A549 treated with GW870086 at 1 μM for 4 hours (cell line): Measurements from ENCODE around the gene OR5M10. TPM values are rescaled to one million over a fixed set of nuclear protein-coding genes. Genes with fewer than 3 reads are reported as not detected.

Experiments
- total RNA-seq: library from RNA; stranded (reverse); fragments of 200-300 nt; extraction: Qiagen RNA extraction; gene quantifications from 5 replicates; pipeline ENCODE4 v1.2.3, GENCODE V29; 2022; ENCODE audit warnings: low read depth

The OR5M10 gene
- total RNA-seq: not detected in 5 replicates

GRCh38 chr11:56577621-56578020, at the start of gene OR5M10:
Gene OR5M10, minus strand, starts transcription at chr11:56577721. Its CDS starts 0 bp downstream, at chr11:56577721.

GRCh38 chr11:56543157-56543556, 34.4 kb downstream of the OR5M10 start, which contains the start of gene OR5M11:
Gene OR5M11, minus strand, starts transcription at chr11:56543257. Its CDS starts 0 bp downstream, at chr11:56543257.

Other genes with a start within 250 kb of the OR5M10 start
- not detected in 5 replicates for gene OR8K1, start 231.7 kb downstream of the OR5M10 start, total RNA-seq
- gene OR8J1, start 223.4 kb downstream of the OR5M10 start, total RNA-seq: not detected in 5 replicates
- not detected in 5 replicates for gene OR8U1, start 202.1 kb downstream of the OR5M10 start, total RNA-seq
- gene OR5AL1, start 165.0 kb downstream of the OR5M10 start, total RNA-seq: not detected in 5 replicates
- not detected in 5 replicates for gene OR5M3, start 104.4 kb downstream of the OR5M10 start, total RNA-seq
- not detected in 5 replicates for gene OR5M8, start 86.4 kb downstream of the OR5M10 start, total RNA-seq
- not detected in 5 replicates for gene OR5M11, start 34.5 kb downstream of the OR5M10 start, total RNA-seq
- gene OR5M1, start 37.2 kb upstream of the OR5M10 start, total RNA-seq: not detected in 5 replicates
- gene OR5AP2, start 64.7 kb upstream of the OR5M10 start, total RNA-seq: not detected in 5 replicates
- not detected in 5 replicates for gene OR5AR1, start 86.0 kb upstream of the OR5M10 start, total RNA-seq
- not detected in 5 replicates for gene OR9G1, start 121.4 kb upstream of the OR5M10 start, total RNA-seq
- not detected in 5 replicates for gene OR9G4, start 171.0 kb upstream of the OR5M10 start, total RNA-seq